Colon (tissue), 2 donors: ENCODE results near the gene BPI.
"Not testable (repeated sequence)": the region's sequence is repeated elsewhere in the genome, so short reads cannot be mapped to it uniquely, and the experiment has no call there.

Experiments
- FAIRE-seq: peaks from 2 replicates; lab custom pipeline; 2012; peaks lifted over from hg19 to GRCh38; lab: Jason Lieb, UNC
- donor health status: control.
- donor health status: control.

Gene BPI

DNA sequence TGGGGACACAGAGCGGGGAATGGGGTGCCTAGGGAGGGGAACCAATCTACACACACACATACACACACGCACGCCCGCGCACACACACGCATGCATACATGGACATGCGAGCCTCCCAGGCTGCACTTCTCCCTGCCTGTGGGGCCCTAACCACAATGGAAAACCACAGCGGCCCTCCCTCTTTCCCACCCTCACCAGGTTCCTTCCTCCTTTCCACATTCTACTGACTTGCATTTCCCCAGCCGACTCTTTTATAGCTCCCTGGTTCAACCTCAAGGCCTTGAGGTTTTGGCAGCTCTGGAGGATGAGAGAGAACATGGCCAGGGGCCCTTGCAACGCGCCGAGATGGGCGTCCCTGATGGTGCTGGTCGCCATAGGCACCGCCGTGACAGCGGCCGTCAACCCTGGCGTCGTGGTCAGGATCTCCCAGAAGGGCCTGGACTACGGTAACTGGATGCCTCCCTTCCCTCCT lies at the start of gene BPI:
Gene BPI (plus strand): TSS at position 249 of the 472 bp plus-strand sequence. CDS start 68 bp downstream, at position 317.
- FAIRE-seq: no peak

GRCh38 chr20:38254621-38255020 lies 49.3 kb upstream of the BPI start:
- not testable (repeated sequence) for FAIRE-seq

- no peak for FAIRE-seq
Measured at GRCh38 chr20:38255393-38255792, 48.6 kb upstream of the BPI start.

- FAIRE-seq: no peak
Measured at GRCh38 chr20:38256021-38256420, 47.9 kb upstream of the BPI start.

DNA sequence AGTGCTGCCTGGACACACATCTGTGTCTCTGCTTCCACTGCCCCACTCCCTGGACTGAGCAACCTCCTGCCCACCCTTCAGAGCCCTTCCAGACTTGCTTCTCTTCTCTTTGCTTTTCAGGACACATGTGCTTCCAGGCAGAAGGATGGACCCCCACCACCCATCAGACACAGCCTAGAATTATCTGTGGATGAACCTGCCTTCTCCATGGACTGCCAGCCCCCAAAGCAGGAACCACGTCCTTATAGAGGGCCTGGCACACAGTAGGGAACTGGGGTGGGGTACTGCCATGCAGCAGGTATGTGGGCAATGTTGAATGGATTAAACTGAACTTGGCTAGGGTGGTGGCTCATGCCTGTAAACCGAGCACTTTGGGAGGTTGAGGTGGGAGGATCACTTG lies 47.0 kb upstream of the BPI start:
- no peak for FAIRE-seq

GRCh38 chr20:38258545-38259215 lies 45.3 kb upstream of the BPI start:
- FAIRE-seq: no peak

DNA sequence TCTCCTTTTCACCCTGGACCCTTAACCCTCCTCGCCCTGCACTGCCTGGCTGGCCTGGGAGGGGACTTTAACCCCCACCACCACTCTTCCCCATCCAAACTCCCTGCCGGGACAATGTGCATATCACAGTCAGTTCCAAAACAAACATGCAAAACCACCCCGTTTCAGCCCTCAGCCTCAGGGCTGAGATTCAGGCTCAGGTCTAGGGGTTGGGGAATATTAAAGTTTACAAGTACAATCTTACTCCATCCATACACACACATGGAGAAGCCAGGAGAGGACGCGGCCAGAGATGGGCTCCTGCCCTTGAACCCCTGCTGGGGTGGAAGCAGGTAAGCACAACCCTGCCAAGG lies 44.0 kb upstream of the BPI start:
- FAIRE-seq: no peak

DNA sequence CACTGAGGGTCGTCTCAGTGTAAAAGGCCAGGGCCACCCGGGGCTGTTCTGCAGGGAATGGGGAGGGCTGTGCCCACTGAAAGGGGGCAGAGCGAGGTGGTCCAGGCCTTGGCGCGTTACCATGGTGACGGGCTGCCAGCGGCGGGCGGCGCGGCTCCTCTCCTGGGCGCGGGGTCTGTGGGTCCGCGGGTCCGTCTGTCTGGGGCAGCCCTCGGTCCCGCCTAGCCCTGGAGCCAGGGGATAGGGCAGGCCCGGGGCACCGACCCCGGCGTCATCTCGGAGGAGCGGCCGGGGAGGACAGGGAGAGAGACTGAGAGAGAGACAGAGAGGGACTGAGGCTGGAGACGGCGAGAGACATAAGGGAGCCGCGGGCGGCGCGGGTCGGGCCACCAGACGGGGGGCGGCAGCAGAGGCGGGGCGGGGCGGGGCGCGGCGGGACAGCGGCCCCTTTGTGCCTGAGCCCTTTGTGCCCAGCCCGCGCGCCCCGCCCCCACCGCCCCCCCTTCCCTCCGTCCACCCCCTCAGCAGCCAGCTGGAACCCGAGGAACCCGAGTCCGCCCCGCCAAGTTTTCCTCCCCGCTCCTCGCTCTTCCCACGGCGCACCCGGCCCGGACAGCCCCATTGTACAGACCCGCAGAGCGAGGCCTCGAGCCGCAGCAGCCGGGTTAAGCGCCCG lies 43.4 kb upstream of the BPI start, which contains the start of gene KIAA1755:
Gene KIAA1755 (minus strand): TSS at position 358 of the 676 bp plus-strand sequence. CDS start 235 bp downstream, at position 123.
- FAIRE-seq: no peak

DNA sequence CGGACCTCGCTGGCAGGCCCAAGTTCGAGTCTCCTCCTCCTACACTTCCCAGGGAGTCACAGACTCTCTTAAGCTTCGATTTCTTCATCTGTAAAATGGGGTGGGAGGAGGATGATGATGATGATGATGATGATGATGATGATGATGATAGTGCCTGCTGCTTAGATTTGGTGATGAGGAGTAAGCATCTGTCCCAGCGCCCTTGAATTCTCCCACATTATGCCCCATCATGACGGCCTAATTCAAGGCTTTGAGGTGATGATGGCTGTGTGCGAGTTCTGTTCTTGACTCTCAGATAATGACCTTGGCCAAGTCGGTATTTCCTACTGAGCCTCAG lies 42.9 kb upstream of the BPI start:
- no peak for FAIRE-seq

DNA sequence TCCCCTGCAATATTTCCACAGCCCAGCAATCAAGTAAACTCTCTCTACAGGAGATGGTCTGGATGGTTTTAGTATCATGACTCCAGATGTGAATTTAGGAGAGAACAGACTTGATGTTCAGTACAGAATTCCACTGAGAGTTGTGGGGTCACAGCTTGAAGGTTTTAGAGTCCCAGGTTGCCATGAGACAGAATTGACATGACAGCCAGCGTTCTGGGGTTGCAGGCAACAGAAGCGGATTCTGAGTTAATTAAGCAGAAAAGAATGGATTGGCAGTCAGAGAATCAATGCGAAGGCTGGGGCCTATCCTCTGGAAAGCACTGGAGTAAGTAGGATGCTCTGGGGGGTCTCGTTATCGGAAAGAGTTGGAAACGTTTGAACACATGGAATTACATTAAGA lies 41.0 kb upstream of the BPI start:
- no peak for FAIRE-seq

DNA sequence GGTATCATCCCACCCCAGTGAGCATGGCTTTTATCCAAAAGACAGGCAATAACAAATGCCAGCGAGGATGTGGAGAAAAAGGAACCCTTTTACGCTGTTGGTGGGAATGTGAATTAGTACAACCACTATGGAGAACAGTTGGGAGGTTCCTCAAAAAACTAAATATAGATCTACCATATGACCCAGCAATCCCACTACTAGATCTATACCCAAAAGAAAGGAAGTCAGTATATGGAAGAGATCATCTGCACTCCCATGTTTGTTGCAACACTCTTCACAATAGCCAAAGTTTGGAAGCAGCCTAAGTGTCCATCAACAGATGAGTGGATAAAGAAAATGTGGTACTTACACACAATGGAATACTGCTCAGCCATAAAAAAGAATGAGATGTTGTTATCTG lies 37.5 kb upstream of the BPI start:
- no peak for FAIRE-seq

DNA sequence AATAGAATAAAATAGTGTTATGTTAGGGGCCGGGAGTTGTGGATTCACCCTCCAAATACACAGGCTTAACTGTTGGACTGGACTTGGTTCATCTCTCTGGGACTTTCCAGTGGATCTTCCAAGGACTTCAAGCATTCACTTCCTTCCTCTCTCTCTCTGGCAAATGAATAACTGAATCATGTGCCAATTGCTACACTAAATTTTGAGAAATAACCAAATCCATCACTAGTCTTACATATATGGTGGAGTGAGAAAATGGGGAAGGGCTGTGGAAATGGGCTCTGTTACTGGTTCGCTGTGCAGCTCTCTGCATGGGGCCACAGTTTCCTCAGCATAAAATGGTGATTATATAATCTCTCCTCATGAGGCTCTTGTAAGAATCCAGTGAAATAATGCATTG lies 36.7 kb upstream of the BPI start:
- no peak for FAIRE-seq

DNA sequence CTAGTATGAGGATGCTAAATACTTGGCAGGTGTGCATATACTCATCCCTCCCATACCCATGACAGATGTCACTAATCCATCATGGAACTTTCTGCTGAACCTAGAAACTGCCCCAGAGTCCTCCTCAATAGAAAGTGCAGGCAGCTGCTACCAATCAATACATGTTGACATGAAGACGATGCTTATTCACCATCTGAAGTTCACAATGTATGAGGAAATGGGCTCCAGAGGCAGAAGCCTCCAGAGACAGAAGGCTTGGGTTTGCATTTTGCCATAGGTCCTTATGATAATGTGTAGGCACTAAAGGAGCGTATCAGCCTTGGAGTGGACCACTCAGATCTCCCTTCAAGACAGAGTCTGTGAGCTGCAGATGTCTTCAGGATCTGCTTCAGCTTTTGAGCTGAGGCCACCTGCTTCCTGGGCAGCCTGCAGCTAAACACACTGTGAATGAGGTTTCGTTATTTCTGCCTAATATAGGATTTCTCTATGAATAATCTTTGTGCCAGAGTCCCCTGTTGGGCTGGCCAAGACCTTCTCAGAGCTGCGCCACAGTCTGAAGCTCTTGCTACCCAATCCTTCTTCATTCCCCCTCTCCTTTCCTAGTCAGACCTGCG lies 35.9 kb upstream of the BPI start:
- no peak for FAIRE-seq

DNA sequence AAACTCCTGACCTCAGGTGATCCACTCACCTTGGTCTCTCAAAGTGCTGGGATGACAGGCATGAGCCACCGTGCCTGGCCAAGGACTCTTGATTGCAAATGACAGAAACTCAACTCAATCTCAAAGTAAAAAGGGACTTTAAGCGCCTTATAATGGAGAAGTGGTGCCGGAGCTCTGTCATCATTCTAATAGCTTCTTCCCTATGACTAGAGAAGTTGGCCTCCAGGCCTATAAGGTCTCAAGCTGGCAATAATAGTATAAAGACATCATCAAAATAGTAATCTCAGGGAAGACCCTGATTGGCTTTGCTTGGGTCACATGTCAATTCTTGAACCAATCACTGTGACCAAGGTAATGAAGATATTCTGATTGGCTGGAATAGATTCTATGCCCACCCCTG lies 34.9 kb upstream of the BPI start:
- FAIRE-seq: no peak

GRCh38 chr20:38269715-38270114 lies 34.2 kb upstream of the BPI start:
- FAIRE-seq: no peak

GRCh38 chr20:38270869-38271605 lies 32.9 kb upstream of the BPI start:
- FAIRE-seq: no peak

DNA sequence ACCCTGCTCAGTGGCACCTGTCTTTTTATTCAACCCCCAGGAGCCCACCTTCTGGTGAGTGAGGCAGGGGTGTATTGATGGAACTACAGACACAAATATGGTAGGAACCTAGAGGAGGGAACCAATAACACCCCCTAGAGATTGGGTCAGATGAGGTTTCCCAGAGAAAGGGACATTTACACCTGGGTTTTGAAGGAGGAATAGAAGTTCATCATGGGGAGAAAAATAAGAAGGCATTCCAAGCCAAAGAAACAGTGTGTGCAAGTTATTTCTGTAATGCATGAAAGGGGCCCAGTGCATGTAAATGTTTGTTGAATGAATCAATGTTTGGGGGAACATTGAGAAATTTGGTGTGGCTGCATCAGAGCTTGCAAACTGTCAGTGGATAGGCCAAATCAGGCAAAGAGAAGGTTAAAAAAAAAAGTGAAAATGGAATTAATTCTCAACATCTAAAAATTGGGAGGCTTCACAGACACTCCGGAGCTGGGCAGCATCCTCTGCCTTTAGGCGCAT lies 32.3 kb upstream of the BPI start:
- FAIRE-seq: no peak

DNA sequence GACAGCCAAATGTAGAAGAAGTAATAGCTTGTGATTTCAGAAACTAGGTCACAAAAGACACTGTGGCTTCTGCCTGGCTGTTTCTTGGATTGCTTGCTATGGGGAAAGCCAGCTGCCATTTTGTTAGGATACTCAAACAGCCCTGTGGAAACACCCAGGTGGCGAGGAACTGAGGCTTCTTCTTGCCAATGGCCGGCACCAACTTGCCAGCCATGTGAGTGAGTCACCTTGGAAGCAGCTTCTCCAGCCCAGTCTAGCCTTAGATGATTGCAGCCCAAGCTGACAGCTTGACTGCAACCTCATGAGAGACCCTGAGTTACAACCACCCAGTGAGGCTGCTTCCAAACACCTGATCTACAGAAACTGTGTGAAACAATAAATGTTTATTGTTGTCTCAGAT lies 31.6 kb upstream of the BPI start:
- FAIRE-seq: no peak

GRCh38 chr20:38272961-38273360 lies 31.0 kb upstream of the BPI start:
- no peak for FAIRE-seq

DNA sequence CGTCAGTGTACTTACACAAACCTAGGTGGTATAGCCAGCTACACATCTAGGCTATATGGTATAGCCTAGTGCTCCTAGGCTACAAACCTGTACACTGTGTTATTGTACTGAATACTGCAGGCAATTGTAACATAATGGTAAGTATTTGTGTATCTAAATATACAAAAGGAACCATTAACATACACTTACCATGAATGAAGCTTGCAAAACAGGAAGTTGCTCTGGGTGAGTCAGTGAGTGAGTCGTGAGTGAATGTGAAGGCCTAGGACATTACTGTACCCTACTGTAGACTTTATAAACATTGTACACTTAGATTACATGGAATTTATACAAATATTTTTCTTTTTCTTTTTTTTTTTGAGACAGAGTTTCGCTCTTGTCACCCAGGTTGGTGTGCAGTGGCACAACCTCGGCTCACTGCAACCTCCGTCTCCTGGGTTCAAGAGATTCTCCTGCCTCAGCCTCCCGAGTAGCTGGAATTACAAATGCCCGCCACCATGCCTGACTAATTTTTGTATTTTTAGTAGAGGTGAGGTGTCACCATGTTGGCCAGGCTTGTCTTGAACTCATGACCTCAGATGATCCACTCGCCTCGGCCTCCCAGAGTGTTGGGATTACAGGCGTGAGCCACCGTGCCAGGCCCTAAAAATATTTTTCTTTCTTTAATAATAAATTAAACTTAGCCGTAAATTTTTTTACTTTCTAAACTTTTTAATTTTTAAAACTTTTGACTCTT lies 28.0 kb upstream of the BPI start:
- no peak for FAIRE-seq

GRCh38 chr20:38277285-38277684 lies 26.7 kb upstream of the BPI start:
- FAIRE-seq: no peak

DNA sequence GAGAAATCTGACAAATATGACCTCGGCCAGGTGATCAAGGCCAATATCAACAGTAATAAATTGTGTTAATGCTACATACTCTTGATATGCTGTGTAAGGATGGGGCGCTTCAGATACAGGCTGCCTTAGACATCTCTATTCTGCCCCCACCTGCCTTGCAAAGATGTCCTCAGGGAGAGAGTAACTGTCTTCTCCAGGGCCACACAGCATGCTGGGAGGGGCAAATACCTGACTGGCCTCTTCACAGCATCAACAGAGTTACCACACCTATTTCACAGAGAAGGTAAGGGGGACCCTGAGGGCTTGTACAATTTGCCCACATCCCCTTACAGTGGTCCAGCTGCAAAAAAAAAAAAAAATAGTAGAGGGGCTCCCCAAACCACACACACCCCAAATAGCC lies 26.3 kb upstream of the BPI start:
- no peak for FAIRE-seq
